Pancreas (tissue), 10 donors: Measurements from ENCODE around the gene COPS2. TPM values are rescaled to one million over a fixed set of nuclear protein-coding genes. Genes with fewer than 3 reads are reported as not detected.

ENCODE experiments used
- ATAC-seq, 4 donors: fragments of 200-7000 bp; cut with Tn5 transposase; one replicate each; pipeline versions ENCODE4 v1.8.0 to v1.9.1; 2020; ENCODE audit warnings: mild to moderate bottlenecking in 4 of 4, moderate library complexity in 4 of 4
- DNase-seq, 6 donors: peaks; one replicate each; pipeline ENCODE4 v3.0.0-alpha.2; 2020
- FAIRE-seq: peaks from 2 replicates; lab custom pipeline; 2012; peaks lifted over from hg19 to GRCh38; lab: Jason Lieb, UNC
- H3K27ac ChIP-seq, 4 donors: fragments of 200-600 bp; sonication (generic); 1 replicate in 3 of 4; 2 replicates in 1 of 4; pipeline versions ENCODE4 v1.5.0 to v1.8.0; 2020
- H3K27me3 ChIP-seq, 4 donors: fragments of 200-600 bp; one replicate each; pipeline ENCODE4 v1.8.0; 2021
- H3K36me3 ChIP-seq, 3 donors: fragments of 200-600 bp; sonication (generic) in 1 of 3; one replicate each; pipeline versions ENCODE4 v1.5.0 to v1.8.0; 2020 to 2021
- H3K4me1 ChIP-seq, 3 donors: fragments of 200-600 bp; one replicate each; pipeline ENCODE4 v1.8.0; 2021
- H3K4me3 ChIP-seq, 4 donors: fragments of 200-600 bp; sonication (generic) in 2 of 4; one replicate each; pipeline versions ENCODE4 v1.5.0 to v1.8.0; 2020 to 2021
- H3K9me3 ChIP-seq, 4 donors: fragments of 200-600 bp; one replicate each; pipeline ENCODE4 v1.8.0; 2021
- CTCF ChIP-seq, 4 donors: fragments of 200-600 bp; sonication (generic) in 3 of 4; IDR thresholded peaks; one replicate each; pipeline versions ENCODE4 v1.5.0 to v1.8.0; 2021; ENCODE audit warnings: antibody characterized with exemption in 4 of 4
- WGBS, 2 donors: extraction: QIAGEN DNeasy Blood & Tissue Kit; methylation state at CpG; one replicate each; pipeline ENCODE4 v1.1.7; 2013; 5-methylcytosine and 5-hydroxymethylcytosine counted together
- intact Hi-C, 3 donors: fragments of 100-400 bp; cut with DNase I; formaldehyde crosslinking; loops; one replicate each; pipeline versions ENCODE4 v1.11.1 to v1.14.2; 2022
- polyA plus RNA-seq, 2 donors: library from polyadenylated mRNA; stranded (reverse); fragments of 200-250 nt; gene quantifications; one replicate each; pipeline ENCODE4 v1.2.3, GENCODE V29; 2013
- total RNA-seq, 6 donors: library from RNA; stranded (reverse); fragmentation: NEBNext Ultra II Directional in 4 of 6; extraction: Animal tissue kit (Norgen Biotek cat#: 25700) in 4 of 6; gene quantifications; one replicate each; pipeline versions ENCODE4 v1.2.1 to v1.2.4, GENCODE V29; 2021 to 2023
- donor health status: healthy with polysubstance abuse.
- donor health status: DM: no; HTN: no; CAD: no; lungs with moderate emphysema.
- donor health status: DM: no; HTN: no; CAD: no.
- donor health status: control.
- donor health status: control.
- donor health status: Bipolar disorder and iron deficiency.
- donor health status: DM: yes; HTN: yes; CAD: no.
- donor health status: DM: no; HTN: no; CAD: no.
- donor health status: DM: no; HTN: no; CAD: no.
- donor health status: DM: yes; HTN: yes; CAD: no.

The COPS2 gene
- total and polyA plus RNA-seq, 8 donors: 22.6 to 56.3 (median 38.6) TPM

GRCh38 chr15:49155834-49156627, 632 bp upstream of the COPS2 start:
- intact Hi-C loops: no loop called here
- ATAC-seq: peak in 2 of 4 donors; percentile 4 to 24
- Histone ChIP-seq H3K36me3 (no peaks in the 10 kb centered on the region), H3K27ac (peak overlapping the region; percentile 10 to 82 (median 60)), H3K4me3 (peak overlapping the region; percentile 66 to 93 (median 85)), H3K9me3 (no peaks in the 10 kb centered on the region), H3K4me1 (peaks cover 11 to 18% (median 15%) of the 10 kb centered on the region in 3 donors), H3K27me3 (no peaks in the 10 kb centered on the region)
- no peak for FAIRE-seq
- WGBS, 2 donors: 0% methylated on average over 26 of the region's 26 CpGs
- DNase-seq: no peak
- TF ChIP-seq CTCF (IDR thresholded peaks at IDR 0.05): no peak

GRCh38 chr15:49154799-49155109, 645 bp downstream of the COPS2 start:
- Histone ChIP-seq H3K4me3 (peak overlapping the region; percentile 66 to 93 (median 85)), H3K36me3 (no peaks in the 10 kb centered on the region), H3K27me3 (no peaks in the 10 kb centered on the region), H3K4me1 (peaks cover 11 to 18% (median 15%) of the 10 kb centered on the region in 3 donors), H3K9me3 (no peaks in the 10 kb centered on the region), H3K27ac (peak overlapping the region; percentile 49 to 82 (median 70))
- FAIRE-seq (no peak), DNase-seq (no peak), ATAC-seq (peak in 3 of 4 donors; percentile 8 to 19 (median 10))
- WGBS, 2 donors: 1% methylated on average over 7 of the region's 7 CpGs
- intact Hi-C loops: no loop called here
- no peak for TF ChIP-seq CTCF (IDR thresholded peaks at IDR 0.05)

GRCh38 chr15:49154359-49154758, 1.0 kb downstream of the COPS2 start:
- H3K9me3 ChIP-seq: no peaks in the 10 kb centered on the region
- no peaks in the 10 kb centered on the region for H3K36me3 ChIP-seq
- 12 to 13% methylated on average over 8 of the region's 8 CpGs for WGBS, 2 donors
- no peak for TF ChIP-seq CTCF (IDR thresholded peaks at IDR 0.05)
- no peaks in the 10 kb centered on the region for H3K27me3 ChIP-seq
- ATAC-seq (no peak), DNase-seq (no peak), FAIRE-seq (no peak)
- intact Hi-C loops: no loop called here
- H3K27ac ChIP-seq: no peak overlapping the region
- peak overlapping the region in 3 of 4 donors; percentile 66 to 86 (median 84) for H3K4me3 ChIP-seq
- H3K4me1 ChIP-seq: peaks cover 11 to 18% (median 15%) of the 10 kb centered on the region in 3 donors

GRCh38 chr15:49152552-49153312, 2.7 kb downstream of the COPS2 start:
- Histone ChIP-seq H3K27ac (no peak overlapping the region), H3K4me1 (peaks cover 11 to 18% (median 16%) of the 10 kb centered on the region in 3 donors), H3K9me3 (no peaks in the 10 kb centered on the region), H3K4me3 (no peak overlapping the region), H3K36me3 (no peaks in the 10 kb centered on the region), H3K27me3 (no peaks in the 10 kb centered on the region)
- no peak for TF ChIP-seq CTCF (IDR thresholded peaks at IDR 0.05)
- intact Hi-C loops: no loop called here
- ATAC-seq (no peak), FAIRE-seq (no peak), DNase-seq (no peak)
- 92% methylated on average over 9 of the region's 9 CpGs for WGBS, 2 donors
